Immature natural killer cell (primary cell): ENCODE data around the gene CFAP107. TPM values are rescaled to one million over a fixed set of nuclear protein-coding genes. Genes with fewer than 3 reads are reported as not detected.
"Not testable (repeated sequence)": the region's sequence is repeated elsewhere in the genome, so short reads cannot be mapped to it uniquely, and the experiment has no call there.

Experiments
- DNase-seq, 3 donors: peaks; one replicate each; pipeline ENCODE4 v3.0.0; 2022; ENCODE audit warnings: mixed read lengths in 1 of 3
- H3K27ac Mint-ChIP-seq, 6 donors: one replicate each; pipeline ENCODE4 v1.8.0; 2020; ENCODE audit warnings: mixed read lengths in 6 of 6, mild to moderate bottlenecking in 5 of 6, inconsistent platforms in 4 of 6, moderate library complexity in 3 of 6
- H3K27me3 Mint-ChIP-seq, 3 donors: one replicate each; pipeline ENCODE4 v1.8.0; 2020 to 2021; ENCODE audit warnings: low read depth in 3 of 3, mild to moderate bottlenecking in 3 of 3, mixed read lengths in 3 of 3, moderate library complexity in 3 of 3, inconsistent platforms in 1 of 3
- H3K36me3 Mint-ChIP-seq, 3 donors: one replicate each; pipeline ENCODE4 v1.8.0; 2020; ENCODE audit warnings: mixed read lengths in 3 of 3, inconsistent platforms in 2 of 3, mild to moderate bottlenecking in 2 of 3
- H3K4me1 Mint-ChIP-seq, 2 donors: one replicate each; pipeline ENCODE4 v1.8.0; 2020; ENCODE audit warnings: inconsistent platforms in 2 of 2, mild to moderate bottlenecking in 2 of 2, mixed read lengths in 2 of 2, moderate library complexity in 1 of 2
- H3K4me3 Mint-ChIP-seq, 5 donors: one replicate each; pipeline ENCODE4 v1.8.0; 2020; ENCODE audit warnings: mild to moderate bottlenecking in 5 of 5, mixed read lengths in 5 of 5, inconsistent platforms in 3 of 5, moderate library complexity in 3 of 5
- H3K9me3 Mint-ChIP-seq, 6 donors: one replicate each; pipeline ENCODE4 v1.8.0; 2020; ENCODE audit warnings: mild to moderate bottlenecking in 6 of 6, mixed read lengths in 6 of 6, inconsistent platforms in 4 of 6, moderate library complexity in 3 of 6
- polyA plus RNA-seq, 3 donors: library from polyadenylated mRNA; unstranded; fragments of 300-500 nt; fragmentation: Illumina TruSeq; gene quantifications; one replicate each; pipeline ENCODE4 v1.2.3, GENCODE V29; 2021

Gene CFAP107
- polyA plus RNA-seq, 3 donors from 2014 or later = not detected

DNA sequence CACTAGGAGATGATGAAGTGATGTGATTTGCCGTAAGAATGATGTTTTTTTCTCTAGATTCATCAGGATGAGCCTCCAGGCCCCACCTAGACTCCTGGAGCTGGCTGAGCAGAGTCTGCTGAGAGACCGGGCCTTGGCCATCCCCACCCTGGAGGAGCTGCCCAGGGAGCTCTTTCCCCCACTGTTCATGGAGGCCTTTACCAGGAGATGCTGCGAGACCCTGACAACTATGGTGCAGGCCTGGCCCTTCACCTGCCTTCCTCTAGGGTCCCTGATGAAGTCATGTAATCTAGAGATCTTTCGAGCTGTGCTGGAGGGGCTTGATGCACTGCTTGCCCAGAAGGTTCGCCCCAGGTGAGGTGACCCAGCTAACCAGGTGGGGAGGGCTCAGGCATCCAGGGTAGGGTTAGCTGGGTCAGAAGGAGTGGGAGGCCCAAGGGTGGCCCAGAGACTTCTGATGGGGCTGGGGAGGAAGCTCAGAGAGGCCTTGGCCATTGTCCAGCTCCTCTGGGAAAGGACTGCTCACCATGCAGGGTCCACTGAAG, 28.9 kb downstream of the CFAP107 start:
- Mint-ChIP-seq H3K4me1 (no peaks in the 10 kb centered on the region), H3K36me3 (no peaks in the 10 kb centered on the region), H3K9me3 (no peaks in the 10 kb centered on the region), H3K27me3 (peaks cover 2 to 8% (median 2%) of the 10 kb centered on the region in 3 donors), H3K4me3 (no peak overlapping the region), H3K27ac (no peak overlapping the region)
- DNase-seq = no peak

DNA sequence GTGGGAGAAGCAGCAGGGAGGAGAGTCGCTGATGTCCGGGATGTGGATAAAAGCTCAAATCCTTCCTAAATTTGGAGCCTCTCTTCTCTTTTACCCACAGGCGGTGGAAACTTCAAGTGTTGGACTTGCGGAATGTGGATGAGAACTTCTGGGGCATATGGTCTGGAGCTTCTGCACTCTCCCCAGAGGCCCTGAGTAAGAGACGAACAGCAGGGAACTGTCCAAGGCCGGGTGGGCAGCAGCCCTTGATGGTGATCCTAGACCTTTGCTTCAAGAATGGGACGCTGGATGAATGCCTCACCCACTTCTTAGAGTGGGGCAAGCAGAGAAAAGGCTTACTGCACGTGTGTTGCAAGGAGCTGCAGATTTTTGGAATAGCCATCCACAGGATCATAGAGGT, 29.4 kb downstream of the CFAP107 start:
- no peak for DNase-seq
- no peaks in the 10 kb centered on the region for H3K9me3 Mint-ChIP-seq
- H3K27ac Mint-ChIP-seq = no peak overlapping the region
- H3K27me3 Mint-ChIP-seq = peaks cover 2 to 6% (median 2%) of the 10 kb centered on the region in 3 donors
- no peaks in the 10 kb centered on the region for H3K4me1 Mint-ChIP-seq
- no peak overlapping the region for H3K4me3 Mint-ChIP-seq
- H3K36me3 Mint-ChIP-seq = no peaks in the 10 kb centered on the region

DNA sequence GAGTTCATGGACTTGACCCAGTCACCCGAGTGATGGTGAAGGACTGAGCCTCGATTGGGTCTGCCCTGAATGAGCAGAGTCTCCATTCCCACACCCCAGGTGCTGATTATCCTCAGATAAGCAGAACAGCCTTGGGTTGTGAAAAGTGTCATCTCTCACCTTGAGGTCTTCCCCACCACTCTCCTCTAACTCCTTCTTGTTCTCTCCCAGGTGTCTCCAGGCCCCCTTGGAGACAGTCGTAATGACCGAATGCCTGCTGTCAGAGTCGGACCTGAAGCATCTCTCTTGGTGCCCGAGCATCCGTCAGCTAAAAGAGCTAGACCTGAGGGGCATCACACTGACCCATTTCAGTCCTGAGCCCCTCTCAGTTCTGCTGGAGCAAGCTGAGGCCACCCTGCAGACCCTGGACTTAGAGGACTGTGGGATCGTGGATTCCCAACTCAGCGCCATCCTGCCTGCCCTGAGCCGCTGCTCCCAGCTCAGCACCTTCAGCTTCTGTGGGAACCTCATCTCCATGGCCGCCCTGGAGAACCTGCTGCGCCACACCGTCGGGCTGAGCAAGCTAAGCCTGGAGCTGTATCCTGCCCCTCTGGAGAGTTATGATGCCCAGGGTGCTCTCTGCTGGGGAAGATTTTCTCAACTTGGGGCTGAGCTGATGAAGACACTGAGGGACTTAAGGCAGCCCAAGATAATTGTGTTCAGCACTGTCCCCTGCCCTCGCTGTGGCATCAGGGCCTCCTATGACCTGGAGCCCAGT, 31.0 kb downstream of the CFAP107 start:
- no peaks in the 10 kb centered on the region for H3K36me3 Mint-ChIP-seq
- no peaks in the 10 kb centered on the region for H3K9me3 Mint-ChIP-seq
- H3K4me1 Mint-ChIP-seq = no peaks in the 10 kb centered on the region
- no peak overlapping the region for H3K4me3 Mint-ChIP-seq
- no peak for DNase-seq
- H3K27me3 Mint-ChIP-seq = peaks cover 0 to 4% (median 2%) of the 10 kb centered on the region in 3 donors
- no peak overlapping the region for H3K27ac Mint-ChIP-seq

DNA sequence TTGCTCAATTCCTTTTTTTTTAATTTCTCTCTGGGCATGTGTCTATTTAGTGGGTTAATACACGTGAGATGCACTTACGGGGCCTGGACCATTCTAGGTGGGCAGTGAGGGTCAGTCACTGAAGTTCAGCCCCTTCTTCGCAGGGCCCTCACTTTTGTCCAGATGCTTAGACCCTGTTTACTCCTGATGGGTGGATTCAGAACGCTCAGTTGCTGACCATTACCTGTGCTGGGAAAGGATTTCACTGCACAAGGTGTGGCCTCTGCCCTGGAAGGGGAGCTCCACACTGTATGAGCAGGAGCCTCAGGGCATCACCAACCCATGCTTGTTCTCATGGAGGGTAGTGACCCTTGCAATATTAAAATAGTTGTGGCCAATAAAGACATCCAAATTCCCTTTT, 32.1 kb downstream of the CFAP107 start:
- peaks cover 0 to 4% (median 2%) of the 10 kb centered on the region in 3 donors for H3K27me3 Mint-ChIP-seq
- no peaks in the 10 kb centered on the region for H3K4me1 Mint-ChIP-seq
- H3K4me3 Mint-ChIP-seq = no peak overlapping the region
- DNase-seq = no peak
- H3K9me3 Mint-ChIP-seq = peaks cover 0 to under 1% (median under 1%) of the 10 kb centered on the region in 6 donors
- no peak overlapping the region for H3K27ac Mint-ChIP-seq
- H3K36me3 Mint-ChIP-seq = no peaks in the 10 kb centered on the region

DNA sequence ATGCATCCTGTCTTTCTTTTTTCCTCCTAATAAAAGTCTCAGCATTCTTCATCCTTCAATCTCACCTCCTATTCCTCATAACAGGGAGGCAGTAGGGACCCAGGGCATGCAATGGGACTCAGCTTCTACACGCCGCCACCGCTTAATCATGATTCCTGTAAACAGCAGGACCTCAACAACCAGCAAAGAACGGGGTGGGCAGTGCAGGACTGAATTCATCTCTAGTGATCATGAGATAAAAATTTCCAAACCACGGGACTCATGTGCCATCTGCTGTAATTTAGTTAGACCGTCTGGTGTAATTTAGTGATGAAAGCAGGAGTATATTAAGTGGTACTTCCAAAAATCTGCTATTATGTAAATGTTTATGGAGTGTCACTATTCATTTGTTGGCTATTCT, 32.9 kb downstream of the CFAP107 start:
- H3K4me1 Mint-ChIP-seq = no peaks in the 10 kb centered on the region
- peaks cover 0 to 4% (median 2%) of the 10 kb centered on the region in 3 donors for H3K27me3 Mint-ChIP-seq
- no peak overlapping the region for H3K4me3 Mint-ChIP-seq
- H3K9me3 Mint-ChIP-seq = peaks cover 2 to 9% (median 6%) of the 10 kb centered on the region in 6 donors
- H3K27ac Mint-ChIP-seq = no peak overlapping the region
- H3K36me3 Mint-ChIP-seq = peaks cover 0 to 5% (median 0%) of the 10 kb centered on the region in 3 donors
- DNase-seq = no peak

DNA sequence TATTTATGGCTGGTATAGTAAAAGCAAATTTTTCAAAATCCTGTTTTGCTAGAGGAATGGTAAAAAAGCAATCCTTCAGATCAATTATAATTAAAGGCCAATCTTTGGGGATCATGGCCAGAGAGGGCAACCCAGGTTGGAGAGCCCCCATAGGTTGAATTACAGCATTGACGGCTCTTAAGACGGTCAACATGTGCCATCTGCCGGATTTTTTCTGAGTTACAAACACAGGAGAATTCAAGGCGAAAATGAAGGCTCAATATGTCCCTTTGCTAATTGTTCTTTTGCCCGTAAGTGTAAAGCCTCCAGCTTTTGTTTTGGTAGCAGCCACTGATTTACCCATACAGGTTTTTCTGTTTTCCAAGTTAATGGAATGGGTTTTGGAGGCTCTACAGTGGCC, 35.5 kb downstream of the CFAP107 start:
- peaks cover 0 to 11% (median 0%) of the 10 kb centered on the region in 3 donors for H3K36me3 Mint-ChIP-seq
- H3K4me1 Mint-ChIP-seq, H3K27me3 Mint-ChIP-seq, H3K27ac Mint-ChIP-seq, DNase-seq, H3K4me3 Mint-ChIP-seq: not testable (repeated sequence)
- peaks cover 10 to 29% (median 23%) of the 10 kb centered on the region in 6 donors for H3K9me3 Mint-ChIP-seq

DNA sequence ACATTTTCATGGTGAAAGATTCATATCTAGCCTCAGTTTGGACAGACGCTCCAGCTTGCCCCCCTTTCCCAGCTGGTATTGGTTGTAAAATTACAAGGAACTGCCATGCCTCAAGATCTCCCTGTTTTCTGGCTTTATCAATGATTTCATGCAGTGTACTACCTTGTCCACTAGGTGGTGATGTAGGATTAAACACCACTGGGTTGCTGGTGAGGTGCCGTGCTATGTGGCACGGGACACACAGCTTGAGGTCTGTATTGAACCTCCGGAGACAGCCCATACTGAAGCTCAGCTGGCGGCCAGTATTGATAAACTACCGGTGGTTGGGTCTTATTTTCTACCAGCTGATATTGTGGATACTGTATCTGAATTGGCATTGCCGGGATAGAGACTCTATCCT, 37.8 kb downstream of the CFAP107 start:
- peaks cover 0 to 11% (median 0%) of the 10 kb centered on the region in 3 donors for H3K36me3 Mint-ChIP-seq
- H3K9me3 Mint-ChIP-seq = peaks cover 10 to 30% (median 24%) of the 10 kb centered on the region in 6 donors
- H3K27me3 Mint-ChIP-seq, H3K4me1 Mint-ChIP-seq, DNase-seq, H3K27ac Mint-ChIP-seq, H3K4me3 Mint-ChIP-seq: not testable (repeated sequence)

DNA sequence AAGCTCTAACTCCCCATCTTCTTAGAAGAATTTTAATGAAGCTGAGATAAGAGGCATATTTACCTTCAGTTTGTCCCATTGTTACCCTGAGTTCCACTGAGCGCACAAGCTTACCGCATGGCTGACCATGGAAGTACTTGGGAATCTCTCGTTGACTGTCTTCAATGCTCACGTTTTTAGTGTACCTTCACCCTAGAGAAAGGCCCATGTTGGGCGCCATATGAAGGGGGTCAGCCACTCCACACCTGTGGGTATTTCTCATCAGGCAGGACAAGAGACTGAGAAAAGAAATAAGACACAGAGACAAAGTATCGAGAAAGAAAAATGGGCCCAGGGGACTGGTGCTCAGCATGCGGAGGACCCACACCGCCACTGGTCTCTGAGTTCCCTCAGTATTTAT, 38.7 kb downstream of the CFAP107 start:
- not testable (repeated sequence) for H3K27me3 Mint-ChIP-seq, H3K27ac Mint-ChIP-seq, H3K4me3 Mint-ChIP-seq, H3K4me1 Mint-ChIP-seq, DNase-seq
- H3K9me3 Mint-ChIP-seq = peaks cover 10 to 30% (median 24%) of the 10 kb centered on the region in 6 donors
- H3K36me3 Mint-ChIP-seq = peaks cover 0 to 11% (median 0%) of the 10 kb centered on the region in 3 donors

DNA sequence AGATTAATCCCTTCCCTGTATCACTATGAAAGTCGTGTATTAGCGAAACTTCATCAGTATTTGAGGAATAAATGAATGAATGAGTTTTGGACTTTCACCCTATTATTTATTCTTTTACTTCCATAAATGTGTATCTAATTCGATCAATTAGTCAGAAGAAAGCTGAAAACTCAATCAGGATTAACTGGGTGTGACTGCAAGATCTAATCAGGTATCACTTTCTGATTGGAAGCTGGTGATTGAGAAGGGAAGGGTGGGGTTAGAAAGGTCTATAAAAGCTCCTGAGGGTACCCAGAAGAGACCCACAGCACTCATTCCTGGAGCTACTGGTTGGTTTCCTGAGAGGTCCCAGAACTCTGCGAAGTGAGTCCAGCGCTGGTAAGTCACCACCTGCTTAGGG, 45.1 kb downstream of the CFAP107 start, which contains the start of gene PRAMEF1:
Gene PRAMEF1 (plus strand): TSS at position 301 of the 400 bp plus-strand sequence. CDS start 1,831 bp downstream, outside the sequence.
- H3K27me3 Mint-ChIP-seq, H3K4me1 Mint-ChIP-seq, H3K4me3 Mint-ChIP-seq: not testable (repeated sequence)

DNA sequence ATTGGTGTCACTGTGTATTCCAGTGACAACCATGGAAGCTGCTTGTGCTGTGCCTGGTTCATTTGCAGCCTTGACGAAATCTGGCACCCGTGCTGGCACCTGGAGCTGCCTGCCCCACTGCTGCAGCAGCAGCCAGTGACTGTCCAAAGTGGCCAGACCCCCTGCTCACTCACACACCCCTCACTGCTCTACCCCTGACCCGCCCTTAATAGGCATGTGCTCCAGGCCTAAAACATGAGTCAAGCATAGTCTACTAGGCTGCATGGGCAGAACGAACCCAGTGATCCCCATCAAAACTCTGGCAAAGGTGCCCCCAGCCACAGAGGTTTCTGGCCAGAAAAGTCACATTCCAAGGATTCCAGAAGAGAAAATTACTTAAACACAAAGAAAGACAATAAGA, 52.9 kb downstream of the CFAP107 start:
- Mint-ChIP-seq H3K9me3 (peaks cover 0 to 2% (median 0%) of the 10 kb centered on the region in 6 donors), H3K36me3 (no peaks in the 10 kb centered on the region), H3K4me1 (no peaks in the 10 kb centered on the region), H3K27ac (no peak overlapping the region), H3K27me3 (peaks cover 2 to 4% (median 3%) of the 10 kb centered on the region in 3 donors), H3K4me3 (no peak overlapping the region)
- no peak for DNase-seq

More for the DNA sequence above, 45.1 kb downstream of the CFAP107 start, which contains the start of gene PRAMEF1:
- H3K9me3 Mint-ChIP-seq, DNase-seq, H3K27ac Mint-ChIP-seq, H3K36me3 Mint-ChIP-seq: not testable (repeated sequence)

DNA sequence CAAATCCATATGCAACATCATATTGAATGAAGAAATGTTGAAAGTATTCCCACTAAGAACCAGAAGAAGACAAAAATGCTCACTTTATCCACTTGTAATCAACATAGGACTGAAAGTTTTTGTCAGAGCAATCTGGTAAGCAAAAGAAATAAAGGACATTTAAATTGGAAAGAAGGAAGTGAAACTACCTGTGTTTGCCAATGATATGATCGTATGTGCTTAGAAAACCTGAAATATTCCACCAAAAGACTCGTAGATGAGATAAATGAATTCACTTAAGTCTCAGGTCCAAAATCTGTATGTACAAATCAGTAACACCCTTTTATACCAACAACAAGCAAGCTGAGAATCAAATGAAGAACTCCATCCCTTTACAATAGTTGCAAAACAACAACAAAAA, 53.7 kb downstream of the CFAP107 start:
- no peak overlapping the region for H3K27ac Mint-ChIP-seq
- H3K36me3 Mint-ChIP-seq = no peaks in the 10 kb centered on the region
- DNase-seq = no peak
- no peak overlapping the region for H3K4me3 Mint-ChIP-seq
- H3K9me3 Mint-ChIP-seq = peaks cover 0 to 2% (median 0%) of the 10 kb centered on the region in 6 donors
- H3K4me1 Mint-ChIP-seq = no peaks in the 10 kb centered on the region
- H3K27me3 Mint-ChIP-seq = peaks cover 0 to 5% (median 4%) of the 10 kb centered on the region in 3 donors

DNA sequence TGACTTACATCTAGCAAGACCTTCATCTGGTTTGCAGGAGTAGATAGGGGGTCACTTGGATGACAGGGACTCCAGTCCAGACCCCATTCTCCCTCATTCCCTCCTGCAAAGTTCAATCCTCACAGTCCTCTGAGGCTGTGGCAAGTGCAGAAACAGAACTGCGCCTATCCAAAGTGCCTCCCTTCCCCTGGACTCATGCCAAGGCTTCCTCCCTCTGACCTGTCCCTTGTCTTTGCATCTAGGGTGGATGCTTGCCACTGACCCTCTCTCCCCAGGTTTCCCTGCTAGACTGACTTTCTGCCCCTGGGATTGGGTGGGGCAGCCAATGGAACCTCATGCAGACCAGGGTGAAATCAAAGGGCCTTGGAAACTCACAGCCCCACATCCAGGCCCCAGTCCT, 63.9 kb downstream of the CFAP107 start:
- no peak for DNase-seq
- H3K27me3 Mint-ChIP-seq = peaks cover 0 to 13% (median 10%) of the 10 kb centered on the region in 3 donors
- H3K4me3 Mint-ChIP-seq = no peak overlapping the region
- no peaks in the 10 kb centered on the region for H3K36me3 Mint-ChIP-seq
- H3K27ac Mint-ChIP-seq = no peak overlapping the region
- peaks cover 0 to 9% (median 4%) of the 10 kb centered on the region in 6 donors for H3K9me3 Mint-ChIP-seq
- H3K4me1 Mint-ChIP-seq = no peaks in the 10 kb centered on the region

DNA sequence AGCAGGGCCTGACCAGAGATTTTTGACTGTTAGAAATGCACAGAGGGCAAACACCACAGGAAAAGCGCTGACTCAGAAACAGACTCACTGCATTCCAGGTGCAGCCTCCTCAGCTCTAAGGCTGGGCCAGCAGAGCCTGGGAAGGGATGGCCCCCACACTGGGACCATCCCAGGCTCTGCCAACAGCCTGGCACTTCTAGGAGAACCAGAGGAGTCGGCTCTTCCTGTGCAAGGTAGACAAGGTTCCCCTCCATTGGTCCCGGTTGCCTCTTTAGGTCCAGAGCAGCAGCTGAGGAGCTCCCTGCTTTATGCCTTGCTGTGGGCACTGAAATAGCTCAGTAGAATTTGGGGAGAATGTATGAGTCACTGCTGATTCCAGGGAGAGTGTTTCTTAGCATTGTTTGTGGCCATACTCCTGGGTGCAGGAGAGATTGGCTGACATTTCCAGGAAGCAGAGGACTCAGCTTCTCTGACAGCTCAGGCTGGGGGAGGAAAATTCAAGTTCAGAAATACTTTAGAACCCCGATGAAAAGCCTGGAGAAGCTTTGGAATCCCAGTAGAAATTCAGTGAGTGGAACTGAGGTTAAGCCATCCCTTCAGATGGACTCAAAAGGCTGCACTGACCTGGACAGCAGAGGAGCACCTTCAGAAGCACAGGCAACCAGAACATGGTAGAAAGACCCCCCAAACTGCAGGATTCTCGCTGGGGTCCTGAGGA, 64.8 kb downstream of the CFAP107 start:
- no peaks in the 10 kb centered on the region for H3K36me3 Mint-ChIP-seq
- peaks cover 1 to 16% (median 12%) of the 10 kb centered on the region in 3 donors for H3K27me3 Mint-ChIP-seq

DNA sequence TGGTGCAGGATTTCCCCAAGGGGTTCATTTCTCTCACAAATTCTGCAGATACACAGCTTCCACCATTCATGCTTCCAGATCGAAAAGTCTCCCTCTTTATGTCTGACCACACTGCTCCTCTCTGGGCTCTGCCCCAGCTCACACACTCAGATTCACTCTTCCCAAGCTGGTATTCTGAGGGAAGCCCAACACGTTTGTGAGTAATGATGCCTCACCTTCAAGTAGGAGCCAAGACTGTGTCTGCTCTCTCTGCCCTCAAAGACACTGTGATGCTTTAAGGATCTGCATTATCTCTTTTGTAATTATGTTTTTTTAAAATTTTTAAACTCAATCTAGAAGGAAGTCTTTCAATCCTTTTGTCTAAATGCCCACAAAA, 65.4 kb downstream of the CFAP107 start:
- H3K4me3 Mint-ChIP-seq = no peak overlapping the region
- H3K9me3 Mint-ChIP-seq = peaks cover 0 to 3% (median 0%) of the 10 kb centered on the region in 6 donors
- no peaks in the 10 kb centered on the region for H3K36me3 Mint-ChIP-seq
- no peak for DNase-seq
- H3K4me1 Mint-ChIP-seq = no peaks in the 10 kb centered on the region
- H3K27me3 Mint-ChIP-seq = peaks cover 1 to 18% (median 12%) of the 10 kb centered on the region in 3 donors
- H3K27ac Mint-ChIP-seq = no peak overlapping the region

More for the DNA sequence above, 64.8 kb downstream of the CFAP107 start:
- H3K4me3 Mint-ChIP-seq = no peak overlapping the region
- no peak overlapping the region for H3K27ac Mint-ChIP-seq
- DNase-seq = no peak
- H3K9me3 Mint-ChIP-seq = peaks cover 0 to 3% (median under 1%) of the 10 kb centered on the region in 6 donors
- H3K4me1 Mint-ChIP-seq = no peaks in the 10 kb centered on the region
